HL-60/S4 treated with phorbol 12-myristate 13-acetate at 8.2 ng/mL for 4 days and 3 days (cell line): ENCODE data around the gene SLC25A22.

Experiments
- in situ Hi-C: fragments of 300-500 bp; cut with MboI; formaldehyde crosslinking; loops from 2 replicates; pipeline ENCODE4 v1.15.0; 2022; ENCODE audit warnings: low sequenced_read_pairs

The SLC25A22 gene

GRCh38 chr11:823441-824291, 25.6 kb upstream of the SLC25A22 start:
- in situ Hi-C loops = no loop called here

DNA sequence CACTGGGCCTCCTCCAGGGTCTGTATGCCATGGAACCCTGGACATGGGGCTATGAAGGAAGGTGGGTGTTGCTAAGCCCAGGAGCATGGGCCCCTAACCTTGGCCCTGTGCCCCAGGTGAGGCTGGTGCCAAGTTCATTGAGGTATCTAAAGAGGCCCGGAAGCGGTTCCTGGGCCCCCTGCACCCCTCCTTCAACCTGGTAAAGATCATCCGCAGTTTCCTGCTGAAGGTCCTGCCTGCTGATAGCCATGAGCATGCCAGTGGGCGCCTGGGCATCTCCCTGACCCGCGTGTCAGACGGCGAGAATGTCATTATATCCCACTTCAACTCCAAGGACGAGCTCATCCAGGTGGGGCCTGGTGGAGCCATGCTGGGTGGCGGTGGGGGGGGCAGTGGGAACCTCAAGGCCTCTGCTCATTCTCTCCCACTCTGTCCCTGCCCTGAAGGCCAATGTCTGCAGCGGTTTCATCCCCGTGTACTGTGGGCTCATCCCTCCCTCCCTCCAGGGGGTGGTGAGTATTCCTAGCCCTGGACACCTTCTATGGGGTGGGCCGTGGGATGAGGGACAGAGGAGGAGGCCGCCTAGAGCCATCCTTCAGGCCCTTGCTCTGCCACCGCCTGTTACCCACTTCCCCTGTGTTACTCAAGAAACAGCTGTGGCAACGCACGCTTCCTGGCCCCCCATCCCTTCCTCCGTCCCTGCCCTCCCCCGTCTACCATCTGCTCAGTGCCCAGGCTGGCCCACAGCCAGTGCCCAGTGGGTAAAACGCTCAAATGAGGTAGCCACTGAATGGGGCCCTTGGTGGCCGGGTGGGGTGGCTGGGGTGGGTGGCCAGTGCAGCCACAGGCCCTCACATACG, 23.7 kb upstream of the SLC25A22 start:
- in situ Hi-C loops = no loop called here

DNA sequence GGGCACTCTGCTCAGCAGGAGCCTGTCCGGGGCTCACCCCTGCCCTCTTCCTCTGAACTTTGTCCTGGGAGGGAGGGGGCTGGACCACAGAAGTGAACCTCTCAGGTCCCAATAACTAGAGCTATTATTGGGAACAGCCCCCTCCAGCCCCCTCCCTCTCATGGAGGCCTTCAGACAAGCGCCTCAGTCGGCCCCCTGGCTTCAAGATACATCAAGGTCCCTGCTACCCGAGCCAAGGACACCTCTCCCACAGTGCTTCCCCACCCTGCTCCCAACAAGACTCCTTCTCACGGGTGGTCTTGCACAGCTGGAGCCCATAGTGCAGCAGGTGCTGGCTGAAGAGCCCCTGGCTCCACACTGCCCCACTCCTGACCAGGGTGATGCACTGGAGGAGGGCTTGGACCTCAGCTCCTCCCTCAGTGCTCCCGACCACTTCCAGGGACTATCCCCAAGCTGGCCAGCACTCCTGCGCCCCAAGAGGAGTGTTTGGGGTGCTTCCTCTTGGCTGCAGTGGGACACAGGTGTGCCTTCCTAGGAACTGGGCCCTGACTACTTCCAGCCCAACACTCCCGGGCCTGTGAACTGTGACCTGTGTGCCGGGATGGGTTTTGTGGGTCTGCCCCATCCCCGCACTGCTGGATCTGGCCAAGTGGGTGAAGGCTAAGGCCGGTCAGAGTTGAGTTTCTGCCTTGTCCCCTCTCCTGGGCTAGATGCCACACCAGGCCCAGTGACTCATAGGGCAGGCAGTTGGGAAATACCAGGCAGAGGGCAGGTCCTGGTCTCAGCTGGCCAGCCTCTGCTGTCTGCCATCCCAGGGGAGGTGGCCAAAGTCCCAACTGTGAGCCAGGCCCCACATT, 22.8 kb upstream of the SLC25A22 start:
- in situ Hi-C loops = no loop called here

DNA sequence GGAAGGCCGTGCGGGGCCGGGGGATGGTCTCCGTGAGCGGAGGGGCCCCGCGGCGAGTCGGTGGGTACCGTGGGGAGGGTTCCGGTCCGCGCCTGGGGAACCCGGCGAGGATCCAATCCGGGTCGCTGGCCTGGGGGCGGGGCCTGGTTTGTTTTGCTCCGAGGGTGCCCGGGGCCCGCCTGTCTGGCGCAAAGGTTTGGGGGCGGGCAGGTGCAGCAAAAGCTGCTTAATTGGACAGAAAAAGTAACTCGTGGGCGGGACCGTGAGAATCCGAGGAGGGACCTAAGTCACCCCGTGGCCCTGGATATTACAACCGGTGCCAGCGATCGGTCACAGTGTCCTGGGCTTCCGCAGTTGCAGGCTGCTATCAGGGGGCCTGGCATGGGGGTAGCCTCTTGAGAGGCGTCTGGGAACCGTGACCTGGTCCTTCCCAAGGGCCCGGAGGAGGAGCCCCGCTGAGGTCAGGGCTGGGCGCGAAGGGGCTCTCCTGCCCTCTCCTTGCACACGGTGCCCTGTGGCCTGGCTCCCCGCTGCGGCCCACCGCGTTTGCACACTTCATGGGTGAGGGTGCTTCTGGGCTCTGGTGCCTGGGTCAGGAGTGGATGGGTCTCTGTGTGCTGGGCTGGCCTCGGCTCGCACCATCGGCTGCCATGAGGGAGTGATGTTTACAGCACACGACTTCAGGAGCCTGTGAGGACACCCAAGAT, 22.0 kb upstream of the SLC25A22 start:
- in situ Hi-C loops = no loop called here

- in situ Hi-C loops = no loop called here
Measured at GRCh38 chr11:819129-819931, 21.2 kb upstream of the SLC25A22 start.

- in situ Hi-C loops = no loop called here
Measured at GRCh38 chr11:818396-819128, 20.5 kb upstream of the SLC25A22 start, which contains the start of gene PNPLA2. TSS of gene PNPLA2 (plus strand) at chr11:818914. CDS start at chr11:819719, 805 bp downstream.

DNA sequence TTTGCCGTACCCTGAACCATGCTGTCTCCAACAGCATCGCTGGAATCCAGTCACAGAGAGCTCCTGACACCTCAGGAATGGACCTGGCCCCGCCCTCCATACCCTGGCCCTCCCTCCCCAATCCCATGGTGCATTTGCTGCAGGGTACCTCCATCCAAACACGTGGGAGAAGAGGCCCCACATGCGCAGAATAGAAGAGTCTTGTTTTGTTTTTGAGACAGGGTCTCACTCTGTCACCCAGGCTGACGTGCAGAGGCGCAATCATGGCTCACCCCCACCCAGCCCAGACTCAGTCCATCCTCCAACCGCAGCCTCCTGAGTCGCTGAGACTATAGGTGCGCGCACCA, 18.3 kb upstream of the SLC25A22 start:
- in situ Hi-C loops = no loop called here

- in situ Hi-C loops = no loop called here
Measured at GRCh38 chr11:815675-816432, 17.8 kb upstream of the SLC25A22 start.

- in situ Hi-C loops = no loop called here
Measured at GRCh38 chr11:813456-814096, 15.5 kb upstream of the SLC25A22 start.

GRCh38 chr11:813072-813455, 15.0 kb upstream of the SLC25A22 start:
- in situ Hi-C loops = no loop called here

- in situ Hi-C loops = no loop called here
Measured at GRCh38 chr11:812390-812789, 14.3 kb upstream of the SLC25A22 start.

DNA sequence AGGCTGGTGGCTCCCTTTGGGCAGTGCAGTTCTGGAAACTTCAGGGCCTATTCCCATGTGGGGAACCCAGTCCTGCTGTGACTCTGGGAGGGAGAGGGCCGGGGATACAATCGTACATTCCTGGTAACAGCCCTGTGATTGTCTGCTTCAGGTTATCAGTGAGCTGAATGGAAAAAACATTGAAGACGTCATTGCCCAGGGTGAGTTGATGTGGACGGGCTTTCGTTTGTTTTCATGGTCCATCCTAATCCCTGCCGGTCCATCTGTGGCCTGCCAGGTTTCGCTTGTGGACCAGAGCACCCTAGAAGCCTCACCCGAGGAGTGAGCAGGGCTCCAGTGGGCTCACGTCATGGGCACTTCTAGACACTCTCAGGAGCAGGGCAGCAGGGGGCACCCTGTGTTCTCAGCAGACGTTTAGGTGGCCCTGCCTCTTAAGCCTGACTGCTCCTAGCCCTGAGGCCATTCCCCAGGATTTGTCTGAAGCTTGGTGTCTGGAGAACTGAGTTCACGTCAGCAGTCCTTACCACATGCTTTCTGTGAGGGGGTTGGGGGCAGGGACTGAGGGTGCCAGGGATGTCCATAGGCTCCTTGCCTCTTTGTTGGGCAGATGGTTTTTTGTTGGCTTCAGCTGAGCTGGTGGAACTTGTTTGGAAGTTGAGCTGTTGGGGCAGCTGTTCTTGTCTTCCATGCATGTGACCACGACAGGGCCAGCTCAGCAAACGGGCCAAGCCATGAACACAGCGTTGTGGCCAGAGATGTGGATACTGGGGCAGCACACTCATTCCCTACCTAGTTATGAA, 13.6 kb upstream of the SLC25A22 start:
- in situ Hi-C loops = no loop called here

DNA sequence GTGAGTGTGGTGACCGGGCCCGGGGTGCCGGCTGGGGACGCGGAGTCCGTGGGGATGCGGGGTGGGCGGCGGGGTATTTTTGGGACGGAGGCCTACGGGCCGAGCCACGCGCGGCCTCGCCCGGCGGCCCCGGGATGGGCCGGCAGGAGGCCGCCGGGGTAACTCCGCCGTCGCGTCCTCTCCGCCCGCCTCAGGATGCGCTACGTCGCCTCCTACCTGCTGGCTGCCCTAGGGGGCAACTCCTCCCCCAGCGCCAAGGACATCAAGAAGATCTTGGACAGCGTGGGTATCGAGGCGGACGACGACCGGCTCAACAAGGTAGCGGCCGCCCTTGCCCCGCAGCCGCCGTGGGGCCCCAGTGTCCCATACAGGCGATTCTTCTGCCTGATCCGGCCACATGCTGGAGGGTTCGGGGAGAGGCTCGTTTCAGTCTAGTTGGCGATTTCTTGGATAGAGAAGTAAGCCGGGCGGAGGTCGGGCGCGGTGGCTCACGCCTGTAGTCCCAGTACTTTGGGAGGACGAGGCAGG, 12.0 kb upstream of the SLC25A22 start:
- in situ Hi-C loops = no loop called here

DNA sequence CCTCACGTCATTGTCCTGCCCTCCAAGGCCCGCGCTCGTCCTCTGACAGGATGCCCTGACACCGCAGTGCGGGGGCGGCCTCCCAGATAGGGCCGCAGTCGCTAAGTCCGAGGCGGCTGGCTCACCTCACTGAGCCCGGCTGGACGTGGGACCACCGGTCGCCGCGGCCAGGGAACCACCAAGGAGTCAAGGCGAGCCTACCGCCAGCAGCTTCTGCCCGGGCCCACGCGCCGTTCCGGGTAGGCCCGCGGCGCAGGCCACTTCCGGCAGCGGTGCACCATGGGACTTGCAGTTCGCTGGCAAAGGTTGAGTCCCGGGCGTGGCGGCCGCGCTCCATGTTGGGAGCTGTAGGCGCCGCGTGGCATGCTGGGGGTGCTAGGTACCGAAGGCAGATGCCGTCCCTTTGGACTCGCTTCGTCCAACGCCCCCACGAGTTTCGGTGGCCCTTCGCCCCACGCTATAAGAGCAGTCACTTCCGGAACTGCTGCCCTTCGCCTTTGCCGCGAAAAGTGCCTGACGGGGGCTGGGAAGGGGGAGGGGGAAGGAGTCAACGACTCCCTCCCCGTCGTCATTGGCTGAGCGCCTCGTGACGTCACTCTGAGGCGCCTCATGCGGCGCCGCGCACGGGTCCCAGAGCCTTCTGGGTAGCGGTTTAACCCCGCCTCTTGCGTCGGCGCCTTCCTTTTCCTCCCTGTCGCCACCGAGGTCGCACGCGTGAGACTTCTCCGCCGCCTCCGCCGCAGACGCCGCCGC, 11.4 kb upstream of the SLC25A22 start, which contains the start of gene RPLP2:
RPLP2 (plus strand) TSS at position 681 of the 753 bp plus-strand sequence. CDS start 268 bp downstream, outside the sequence.
- in situ Hi-C loops = no loop called here

- in situ Hi-C loops = no loop called here
Measured at GRCh38 chr11:808427-809286, 10.6 kb upstream of the SLC25A22 start.
